Activated CD8-positive, alpha-beta memory T cell treated with anti-CD3 and anti-CD28 coated beads, Interleukin-2, amount 50 U/mL, for 24 hours (primary cell): ENCODE results near the gene SFSWAP.
"Not testable (repeated sequence)": the region's sequence is repeated elsewhere in the genome, so short reads cannot be mapped to it uniquely, and the experiment has no call there.

Source experiments
- DNase-seq: peaks from one replicate; pipeline ENCODE4 v3.0.0-alpha.2; 2020; ENCODE audit errors: extremely low read depth

The SFSWAP gene

DNA sequence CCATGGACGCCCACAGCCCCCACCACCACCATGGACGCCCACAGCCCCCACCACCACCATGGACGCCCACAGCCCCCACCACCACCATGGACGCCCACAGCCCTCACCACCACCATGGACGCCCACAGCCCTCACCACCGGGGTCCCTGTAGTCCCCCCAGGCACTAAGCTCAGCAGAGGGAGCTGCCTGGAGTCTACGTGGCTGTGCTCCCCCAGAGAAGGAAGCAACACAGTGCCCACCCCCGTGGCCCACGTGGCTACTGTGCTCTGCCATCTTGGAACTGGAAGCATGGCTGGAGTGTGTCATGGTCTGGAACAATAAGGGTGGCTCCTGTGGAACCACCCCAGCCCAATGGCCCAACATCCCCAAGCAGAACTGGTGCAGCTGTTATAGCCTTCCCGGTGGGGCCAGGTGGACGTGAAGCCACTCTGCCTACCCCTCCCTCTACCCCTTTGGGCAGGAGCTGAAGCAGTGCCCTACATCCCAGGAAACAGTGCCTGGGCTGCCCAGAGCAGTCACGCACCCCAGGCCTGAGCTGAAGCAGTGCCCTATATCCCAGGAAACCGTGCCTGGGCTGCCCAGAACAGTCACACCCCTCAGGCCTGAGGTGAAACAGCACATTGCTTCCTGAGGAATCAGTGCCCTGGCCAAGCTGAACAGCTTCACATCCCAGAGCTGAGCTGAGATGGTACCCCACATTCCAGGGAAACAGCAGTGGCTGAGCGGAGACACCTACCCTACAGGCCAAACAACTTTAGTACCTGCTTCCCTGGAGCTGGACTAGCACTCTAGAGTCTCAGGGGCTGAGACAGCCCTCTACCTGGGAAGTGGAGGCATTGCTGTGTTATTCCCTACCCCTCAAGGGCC lies 9.0 kb upstream of the SFSWAP start:
- no peak for DNase-seq

GRCh38 chr12:131702573-131702877 lies 8.4 kb upstream of the SFSWAP start:
- DNase-seq: no peak

DNA sequence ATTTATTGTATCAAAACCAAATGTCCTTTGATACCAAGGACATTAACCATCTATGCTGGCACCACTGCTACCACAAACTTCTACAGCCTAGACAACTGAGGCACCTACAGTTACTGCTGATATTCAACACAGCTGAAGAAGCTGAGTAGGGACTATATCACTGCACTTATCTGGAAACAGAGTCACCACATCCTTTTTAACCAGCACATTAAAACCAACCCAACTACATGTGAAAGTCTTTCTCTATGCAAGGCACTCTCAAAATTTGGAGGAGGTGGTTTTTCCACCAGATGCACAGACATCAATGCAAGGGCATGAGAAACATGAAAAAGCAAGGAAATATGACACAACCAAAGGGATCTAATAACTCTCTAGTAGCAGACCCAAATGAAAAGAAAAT lies 7.7 kb upstream of the SFSWAP start:
- no peak for DNase-seq

DNA sequence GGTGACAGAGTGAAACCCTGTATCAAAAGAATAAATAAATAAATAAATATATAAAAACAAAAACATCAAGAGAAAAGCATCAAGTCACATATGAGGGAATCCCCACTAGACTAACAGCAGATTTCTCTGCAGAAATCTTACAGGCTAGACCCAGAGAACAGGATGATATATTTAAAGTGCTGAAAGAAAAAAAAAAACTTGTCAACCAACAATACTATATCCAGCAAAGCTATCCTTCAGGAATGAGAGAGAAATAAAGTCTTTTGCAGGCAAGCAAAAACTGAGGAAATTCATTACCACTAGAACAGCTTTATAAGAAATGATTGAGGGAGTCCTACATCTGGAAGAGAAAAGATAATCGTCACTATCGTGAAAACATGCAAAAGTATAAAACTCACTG lies 6.4 kb upstream of the SFSWAP start:
- DNase-seq: no peak

- DNase-seq: not testable (repeated sequence)
These were observed 4.2 kb upstream of the SFSWAP start for GRCh38 chr12:131706709-131707108.

GRCh38 chr12:131709226-131709625 lies 1.7 kb upstream of the SFSWAP start:
- no peak for DNase-seq

GRCh38 chr12:131711551-131712205 lies 788 bp downstream of the SFSWAP start:
- no peak for DNase-seq

GRCh38 chr12:131713349-131713748 lies 2.5 kb downstream of the SFSWAP start:
- no peak for DNase-seq

DNA sequence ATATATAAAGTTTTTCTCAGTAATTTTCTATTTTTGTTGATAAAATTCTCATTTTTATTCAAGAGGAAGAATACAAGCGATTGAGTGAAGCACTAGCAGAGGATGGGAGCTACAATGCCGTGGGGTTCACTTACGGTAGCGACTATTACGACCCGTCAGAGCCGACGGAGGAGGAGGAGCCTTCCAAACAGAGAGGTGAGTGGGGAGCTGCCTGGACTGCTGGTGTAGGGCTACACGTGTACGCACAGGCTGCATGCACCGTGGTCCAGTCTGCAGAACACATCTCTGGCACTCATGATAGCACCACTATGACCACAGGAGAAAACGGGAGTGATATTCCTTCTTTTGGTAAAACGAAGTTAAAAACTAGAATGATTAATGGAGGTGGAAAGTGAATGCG lies 3.9 kb downstream of the SFSWAP start:
- DNase-seq: no peak

- DNase-seq: no peak
These were observed 5.4 kb downstream of the SFSWAP start for GRCh38 chr12:131716282-131716681.

GRCh38 chr12:131720241-131720640 lies 9.4 kb downstream of the SFSWAP start:
- DNase-seq: no peak

DNA sequence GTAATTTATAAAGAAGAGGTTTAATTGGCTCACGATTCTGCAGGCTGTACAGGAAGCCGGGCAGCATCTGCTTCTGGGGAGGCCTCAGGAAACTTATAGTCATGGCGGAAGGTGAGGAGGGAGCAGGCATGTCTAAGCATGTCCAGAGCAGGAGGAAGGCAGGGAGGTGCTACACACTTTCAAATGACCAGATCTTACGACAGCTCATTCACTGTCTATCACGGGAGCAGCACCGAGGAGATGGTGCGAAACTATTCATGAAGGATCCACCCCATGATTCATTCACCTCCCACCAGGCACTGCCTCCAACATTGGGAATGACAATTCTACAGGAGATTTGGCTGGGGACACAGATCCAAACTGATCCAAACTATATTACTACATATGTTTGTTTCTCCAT lies 10.0 kb downstream of the SFSWAP start:
- no peak for DNase-seq

GRCh38 chr12:131721548-131721947 lies 10.7 kb downstream of the SFSWAP start:
- no peak for DNase-seq

- DNase-seq: no peak
These were observed 12.6 kb downstream of the SFSWAP start for GRCh38 chr12:131723532-131723931.

GRCh38 chr12:131724534-131724933 lies 13.6 kb downstream of the SFSWAP start:
- no peak for DNase-seq

DNA sequence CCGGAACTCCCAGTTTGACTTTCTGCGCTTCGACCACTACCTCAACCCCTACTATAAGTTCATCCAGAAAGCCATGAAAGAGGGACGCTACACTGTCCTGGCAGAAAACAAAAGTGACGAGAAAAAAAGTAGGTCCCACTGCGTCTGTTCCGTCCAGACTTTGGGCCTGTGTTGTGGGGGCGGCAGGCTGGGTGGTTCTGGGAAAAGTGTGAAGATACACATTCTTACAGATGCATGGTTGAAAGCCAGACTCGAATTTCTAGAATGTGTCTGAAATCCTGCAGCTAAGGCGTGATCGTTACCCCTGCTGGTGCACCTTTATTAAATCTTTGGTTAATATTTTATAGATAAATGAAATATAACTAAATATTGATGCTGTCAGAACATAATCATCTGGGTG lies 14.6 kb downstream of the SFSWAP start:
- DNase-seq: no peak

- DNase-seq: no peak
These were observed 17.8 kb downstream of the SFSWAP start for GRCh38 chr12:131728720-131729119.

- DNase-seq: no peak
These were observed 18.5 kb downstream of the SFSWAP start for GRCh38 chr12:131729254-131729955.

GRCh38 chr12:131732996-131733615 lies 22.2 kb downstream of the SFSWAP start:
- no peak for DNase-seq

DNA sequence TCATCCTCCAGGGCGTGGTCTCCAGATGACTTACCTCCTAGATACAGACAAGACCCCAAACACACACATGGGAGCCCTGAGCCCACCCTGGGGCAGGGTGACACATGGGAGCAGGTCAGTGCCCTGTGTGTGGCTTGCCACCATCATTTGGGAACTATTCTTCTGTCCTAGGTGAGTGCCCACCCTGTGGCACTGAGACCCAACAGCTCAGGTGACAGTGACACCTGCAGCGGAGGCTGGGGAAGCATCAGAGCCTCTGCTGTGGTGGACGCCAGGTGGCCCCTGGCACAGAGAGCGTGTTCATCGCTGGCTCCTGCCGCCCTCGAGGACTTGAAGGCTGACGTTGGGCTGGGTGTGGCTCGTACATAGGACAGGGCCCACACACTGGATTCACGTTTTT lies 23.0 kb downstream of the SFSWAP start:
- no peak for DNase-seq

DNA sequence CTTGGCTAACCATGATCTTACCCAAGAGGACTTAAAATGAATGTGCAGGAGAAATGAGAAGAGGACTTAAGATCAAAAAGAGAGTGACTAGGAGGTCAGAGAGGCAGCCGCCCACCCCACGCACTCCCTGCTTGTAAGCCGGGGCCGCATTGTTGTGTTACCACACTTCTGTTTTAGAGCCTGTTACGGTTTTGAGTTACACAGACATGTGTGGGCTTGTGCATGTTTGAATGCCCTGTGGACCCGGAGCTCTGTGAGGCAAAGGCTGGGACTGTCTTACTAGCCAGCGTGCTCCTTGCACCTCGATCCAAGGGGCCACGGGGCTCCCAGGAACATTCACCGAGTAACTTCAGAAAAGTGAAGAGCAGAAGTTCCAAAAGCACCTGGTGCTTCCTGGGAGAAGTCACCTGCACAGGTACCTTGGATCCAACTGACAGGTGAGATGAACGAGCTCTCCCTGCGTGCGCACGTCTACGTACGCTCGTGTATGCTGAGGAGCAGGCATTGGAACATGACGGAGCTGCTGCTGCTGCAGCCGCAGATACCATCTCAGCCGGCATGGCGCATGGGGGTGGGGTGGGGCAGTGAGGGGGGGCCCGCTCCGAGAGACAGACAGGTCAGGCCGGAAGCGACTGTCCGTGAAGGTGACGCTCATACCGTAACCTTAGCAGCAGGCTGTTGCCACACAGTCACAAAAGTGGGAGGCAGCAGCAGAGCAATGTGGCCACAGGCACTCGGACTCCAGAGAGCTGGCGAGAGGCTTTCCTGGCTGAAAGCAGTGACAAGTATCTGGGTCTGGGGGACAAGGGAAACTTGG lies 23.7 kb downstream of the SFSWAP start:
- DNase-seq: no peak

GRCh38 chr12:131735153-131735456 lies 24.2 kb downstream of the SFSWAP start:
- DNase-seq: no peak
